Ishikawa (cell line): Measurements from ENCODE around the gene CYBRD1.

Experiments used
- CEBPB ChIP-seq: IDR thresholded peaks from 2 replicates; pipeline ENCODE4 v1.6.1; 2012
- CREB1 ChIP-seq: IDR thresholded peaks from 2 replicates; pipeline ENCODE4 v1.6.1; 2012; ENCODE audit warnings: low read depth
- EGR1 ChIP-seq: IDR thresholded peaks from 2 replicates; pipeline ENCODE4 v1.6.1; 2012
- EP300 ChIP-seq: IDR thresholded peaks from 2 replicates; pipeline ENCODE4 v1.6.1; 2012; ENCODE audit warnings: borderline replicate concordance
- FOXM1 ChIP-seq: IDR thresholded peaks from 2 replicates; pipeline ENCODE4 v1.6.1; 2012; ENCODE audit warnings: low read depth, borderline replicate concordance
- MAX ChIP-seq: IDR thresholded peaks from 2 replicates; pipeline ENCODE4 v1.6.1; 2012
- NFIC ChIP-seq: IDR thresholded peaks from 2 replicates; pipeline ENCODE4 v1.6.1; 2012
- RAD21 ChIP-seq: IDR thresholded peaks from 2 replicates; pipeline ENCODE4 v1.6.1; 2012; ENCODE audit warnings: low read depth
- REST ChIP-seq: IDR thresholded peaks from 2 replicates; pipeline ENCODE4 v1.6.1; 2012; ENCODE audit warnings: low read depth, mild to moderate bottlenecking
- TAF1 ChIP-seq: IDR thresholded peaks from 2 replicates; pipeline ENCODE4 v1.6.1; 2012; ENCODE audit warnings: low read depth, mild to moderate bottlenecking
- TCF12 ChIP-seq: IDR thresholded peaks from 2 replicates; pipeline ENCODE4 v1.6.1; 2012; ENCODE audit warnings: low read depth
- TEAD4 ChIP-seq: IDR thresholded peaks from 2 replicates; pipeline ENCODE4 v1.6.1; 2012
- USF1 ChIP-seq: IDR thresholded peaks from 2 replicates; pipeline ENCODE4 v1.6.1; 2012
- YY1 ChIP-seq: IDR thresholded peaks from 2 replicates; pipeline ENCODE4 v1.6.1; 2012; ENCODE audit warnings: low read depth
- ZBTB7A ChIP-seq: IDR thresholded peaks from 2 replicates; pipeline ENCODE4 v1.6.1; 2012; ENCODE audit warnings: low read depth

The CYBRD1 gene

DNA sequence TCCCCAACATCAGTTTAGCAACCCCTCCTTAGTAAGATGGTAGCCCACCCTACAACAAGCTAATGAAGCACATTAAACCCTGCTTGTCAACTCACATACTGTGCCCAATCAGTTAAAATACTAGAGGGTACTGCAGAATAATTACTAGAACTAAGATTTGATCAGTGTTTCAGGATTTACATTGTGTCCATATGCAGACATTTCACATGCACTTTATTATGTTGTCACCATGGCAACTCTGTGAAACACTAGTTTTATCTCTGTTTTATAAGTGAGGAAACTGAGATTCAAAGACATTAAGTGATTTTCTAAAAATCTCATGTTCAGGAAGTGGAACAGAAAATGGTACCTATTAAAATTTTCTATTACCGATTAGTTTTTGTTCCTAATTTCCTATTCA, 61.7 kb downstream of the CYBRD1 start:
- TF ChIP-seq ZBTB7A (no peak), USF1 (no peak), TAF1 (no peak), REST (no peak)

- TF ChIP-seq ZBTB7A (no peak), FOXM1 (no peak), YY1 (no peak), EGR1 (no peak)
Observed at GRCh38 chr2:171587132-171587531, 64.9 kb downstream of the CYBRD1 start.

DNA sequence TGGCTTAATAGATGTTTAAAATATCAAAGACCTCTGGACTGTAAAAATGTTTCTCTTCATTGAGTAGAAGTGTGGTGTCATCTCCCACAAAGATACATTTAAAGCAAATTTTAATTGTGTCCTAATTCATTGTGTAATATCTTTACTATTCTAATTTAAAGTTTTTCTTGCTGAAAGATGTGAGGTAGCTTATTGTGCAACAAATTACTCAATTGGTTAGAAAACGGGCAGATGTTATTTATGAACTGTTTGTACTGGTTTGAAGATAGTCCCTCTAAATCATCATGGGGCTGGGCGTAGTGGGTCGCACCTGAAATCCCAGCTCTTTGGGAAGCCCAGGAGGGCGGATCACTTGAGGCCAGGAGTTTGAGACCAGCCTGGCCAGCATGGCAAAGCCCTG, 65.3 kb downstream of the CYBRD1 start:
- TF ChIP-seq EP300 = no peak
- no peak for TF ChIP-seq CREB1
- TF ChIP-seq TCF12 = no peak
- no peak for TF ChIP-seq RAD21
- no peak for TF ChIP-seq FOXM1
- no peak for TF ChIP-seq TEAD4
- no peak for TF ChIP-seq REST
- TF ChIP-seq MAX = no peak
- no peak for TF ChIP-seq YY1
- TF ChIP-seq EGR1 = no peak
- TF ChIP-seq CEBPB = no peak
- no peak for TF ChIP-seq USF1
- no peak for TF ChIP-seq ZBTB7A

DNA sequence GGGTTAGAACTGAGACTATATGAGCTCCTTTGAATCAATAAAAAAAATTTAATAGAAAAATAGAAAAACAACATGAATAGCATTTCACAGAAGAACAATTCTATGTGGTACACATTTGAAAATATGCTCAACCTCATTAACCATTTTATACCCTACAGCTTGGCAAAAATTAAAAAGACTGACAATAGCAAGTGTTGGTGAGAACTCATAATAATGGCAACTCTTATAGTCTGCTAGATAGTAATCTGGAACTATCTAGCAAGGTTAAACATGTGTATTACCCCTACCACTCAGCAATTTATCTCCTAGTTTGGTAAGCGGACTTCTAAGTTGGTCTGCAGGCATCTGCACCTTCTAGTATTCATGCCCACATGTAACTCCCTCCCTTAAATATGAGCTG, 67.8 kb downstream of the CYBRD1 start:
- no peak for TF ChIP-seq FOXM1
- TF ChIP-seq MAX = no peak

GRCh38 chr2:171592036-171592555, 69.8 kb downstream of the CYBRD1 start:
- TF ChIP-seq EP300 = no peak
- no peak for TF ChIP-seq TEAD4
- no peak for TF ChIP-seq MAX
- no peak for TF ChIP-seq CREB1
- TF ChIP-seq ZBTB7A = no peak
- TF ChIP-seq YY1 = no peak

- no peak for TF ChIP-seq RAD21
- TF ChIP-seq CEBPB = no peak
- TF ChIP-seq REST = no peak
- no peak for TF ChIP-seq EP300
- no peak for TF ChIP-seq EGR1
- no peak for TF ChIP-seq TCF12
- TF ChIP-seq MAX = no peak
- no peak for TF ChIP-seq ZBTB7A
- TF ChIP-seq YY1 = no peak
- TF ChIP-seq USF1 = no peak
- no peak for TF ChIP-seq TAF1
- TF ChIP-seq CREB1 = no peak
- TF ChIP-seq TEAD4 = no peak
- no peak for TF ChIP-seq FOXM1
- TF ChIP-seq NFIC = no peak
Observed at GRCh38 chr2:171595456-171595855, 73.2 kb downstream of the CYBRD1 start.
